GM13976 (cell line): ENCODE data around the gene UNC5C.

ENCODE experiments used
- DNase-seq: peaks from one replicate; pipeline ENCODE4 v3.0.0; 2012; ENCODE audit warnings: low spot score
- in situ Hi-C: fragments of 300-500 bp; cut with MboI; formaldehyde crosslinking; loops from one replicate; pipeline ENCODE4 v1.12.0; 2022; ENCODE audit warnings: low sequenced_read_pairs, mixed read lengths, inconsistent platforms; ENCODE audit not compliant: unreplicated experiment
- TF ChIP-seq, protein P1 (sequence below): IDR thresholded peaks from 2 replicates; pipeline ENCODE4 v1.5.1; 2012; ENCODE audit warnings: borderline replicate concordance, mild to moderate bottlenecking; ENCODE audit not compliant: insufficient read depth; ENCODE audit errors: extremely low read depth, missing control alignments, control extremely low read depth

The UNC5C gene

DNA sequence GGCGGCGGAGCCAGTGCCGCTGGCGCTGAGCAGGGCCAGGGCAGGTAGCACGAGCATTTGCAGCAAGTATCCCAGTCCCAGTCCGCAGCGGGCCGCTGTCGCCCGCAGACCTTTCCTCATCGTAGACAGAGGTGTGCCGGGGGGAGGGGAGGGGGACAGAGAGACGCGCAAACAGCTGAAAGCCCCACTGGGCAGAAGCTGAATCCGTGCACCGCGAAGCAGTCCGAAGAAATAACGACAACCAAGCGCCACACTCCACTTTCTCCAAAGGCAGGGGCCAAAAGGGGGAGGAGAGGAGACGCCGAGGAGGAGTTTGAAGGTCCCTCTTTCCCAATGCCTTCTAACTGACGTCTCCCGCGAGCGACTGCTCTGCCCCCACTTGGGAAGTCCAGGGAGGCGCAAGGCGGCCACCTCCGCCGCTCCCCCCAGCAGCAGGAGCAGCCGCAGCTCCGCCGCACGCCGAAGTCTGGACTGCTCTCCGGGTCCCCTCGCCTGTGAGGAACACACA lies at the start of gene UNC5C:
Gene UNC5C, minus strand, starts transcription at position 236 of the 508 bp plus-strand sequence.
- in situ Hi-C loops = no loop called here
- DNase-seq = peak; percentile 21
- TF ChIP-seq, protein P1, sequence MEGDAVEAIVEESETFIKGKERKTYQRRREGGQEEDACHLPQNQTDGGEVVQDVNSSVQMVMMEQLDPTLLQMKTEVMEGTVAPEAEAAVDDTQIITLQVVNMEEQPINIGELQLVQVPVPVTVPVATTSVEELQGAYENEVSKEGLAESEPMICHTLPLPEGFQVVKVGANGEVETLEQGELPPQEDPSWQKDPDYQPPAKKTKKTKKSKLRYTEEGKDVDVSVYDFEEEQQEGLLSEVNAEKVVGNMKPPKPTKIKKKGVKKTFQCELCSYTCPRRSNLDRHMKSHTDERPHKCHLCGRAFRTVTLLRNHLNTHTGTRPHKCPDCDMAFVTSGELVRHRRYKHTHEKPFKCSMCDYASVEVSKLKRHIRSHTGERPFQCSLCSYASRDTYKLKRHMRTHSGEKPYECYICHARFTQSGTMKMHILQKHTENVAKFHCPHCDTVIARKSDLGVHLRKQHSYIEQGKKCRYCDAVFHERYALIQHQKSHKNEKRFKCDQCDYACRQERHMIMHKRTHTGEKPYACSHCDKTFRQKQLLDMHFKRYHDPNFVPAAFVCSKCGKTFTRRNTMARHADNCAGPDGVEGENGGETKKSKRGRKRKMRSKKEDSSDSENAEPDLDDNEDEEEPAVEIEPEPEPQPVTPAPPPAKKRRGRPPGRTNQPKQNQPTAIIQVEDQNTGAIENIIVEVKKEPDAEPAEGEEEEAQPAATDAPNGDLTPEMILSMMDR = no peak

DNA sequence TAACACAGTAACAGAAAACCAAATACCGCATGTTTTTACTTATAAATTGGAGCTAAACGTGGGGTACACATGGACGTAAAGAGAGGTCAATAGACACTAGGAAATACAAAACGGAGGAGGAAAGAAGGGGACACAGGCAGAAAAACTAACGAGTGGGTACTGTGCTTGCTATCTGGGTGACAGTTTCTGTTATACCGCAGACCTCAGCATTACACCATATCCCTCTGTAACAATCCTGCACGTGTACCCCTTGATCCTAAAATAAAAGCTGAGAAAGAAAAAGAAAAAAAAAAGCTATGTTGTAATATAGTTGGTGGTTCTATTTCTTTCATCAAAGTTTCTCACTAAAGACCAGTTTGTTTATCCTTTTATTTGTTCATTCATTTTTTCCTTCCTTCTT lies 47.9 kb upstream of the UNC5C start:
- TF ChIP-seq, protein P1 = no peak
- in situ Hi-C loops = no loop called here

DNA sequence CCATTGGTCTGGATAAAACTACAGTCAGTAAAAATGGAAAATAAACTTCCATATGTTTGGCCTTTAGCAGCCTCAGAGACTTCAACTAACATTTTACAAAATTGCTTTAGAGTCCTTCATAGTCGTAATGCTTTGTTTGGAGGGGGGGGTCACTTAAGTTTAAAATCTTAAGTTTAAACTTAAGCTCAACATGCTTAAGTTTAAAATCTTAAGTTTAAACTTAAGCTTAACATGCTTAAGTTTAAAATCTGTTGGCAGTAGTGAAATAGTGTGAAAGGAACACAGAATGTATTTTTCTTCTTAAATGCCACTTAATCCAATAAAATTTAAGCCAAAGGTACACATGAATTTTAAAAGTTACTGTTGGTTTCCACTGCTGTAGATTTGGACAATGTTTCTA lies 45.9 kb upstream of the UNC5C start:
- in situ Hi-C loops = no loop called here
- DNase-seq = no peak
- TF ChIP-seq, protein P1 = no peak

More for the DNA sequence above, 47.9 kb upstream of the UNC5C start:
- no peak for DNase-seq

DNA sequence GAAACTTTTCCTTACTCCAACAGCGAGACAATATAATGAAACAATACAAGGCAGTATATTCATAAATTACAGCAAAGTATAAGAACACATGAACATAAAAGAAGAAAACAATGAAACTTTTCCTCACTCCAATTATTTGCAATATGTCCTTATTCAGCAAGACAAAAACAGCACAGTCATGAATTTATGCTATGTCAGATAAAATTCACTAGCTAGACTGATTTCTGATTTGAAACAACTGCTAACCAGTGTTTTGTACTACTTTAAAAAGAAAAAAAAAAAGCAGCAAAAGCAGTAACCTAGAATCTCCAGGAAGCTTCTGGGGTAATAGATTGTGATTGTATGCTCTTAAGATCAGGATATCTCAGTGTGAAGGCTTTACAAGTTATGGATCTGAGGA lies 45.2 kb upstream of the UNC5C start:
- TF ChIP-seq, protein P1 = no peak
- in situ Hi-C loops = no loop called here
- no peak for DNase-seq

DNA sequence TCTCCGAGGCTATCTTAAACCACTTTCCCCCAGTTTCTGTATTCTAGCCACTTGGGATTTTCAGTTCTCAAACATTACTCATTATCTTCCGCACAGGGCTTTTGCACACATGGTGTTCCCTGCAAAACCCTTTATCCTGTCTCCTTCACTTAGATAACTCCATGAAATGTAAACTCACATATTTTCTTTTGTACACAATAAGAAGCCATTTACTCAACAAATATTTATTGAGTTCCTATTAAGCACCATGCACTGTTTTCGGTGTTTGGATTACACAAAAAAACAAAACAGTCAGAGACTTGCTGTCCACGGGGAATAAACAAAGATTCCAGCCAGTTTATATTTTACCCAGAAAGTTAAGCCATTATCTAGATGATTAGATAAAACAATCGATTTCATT lies 42.5 kb upstream of the UNC5C start:
- in situ Hi-C loops = no loop called here
- no peak for DNase-seq
- TF ChIP-seq, protein P1 = no peak

DNA sequence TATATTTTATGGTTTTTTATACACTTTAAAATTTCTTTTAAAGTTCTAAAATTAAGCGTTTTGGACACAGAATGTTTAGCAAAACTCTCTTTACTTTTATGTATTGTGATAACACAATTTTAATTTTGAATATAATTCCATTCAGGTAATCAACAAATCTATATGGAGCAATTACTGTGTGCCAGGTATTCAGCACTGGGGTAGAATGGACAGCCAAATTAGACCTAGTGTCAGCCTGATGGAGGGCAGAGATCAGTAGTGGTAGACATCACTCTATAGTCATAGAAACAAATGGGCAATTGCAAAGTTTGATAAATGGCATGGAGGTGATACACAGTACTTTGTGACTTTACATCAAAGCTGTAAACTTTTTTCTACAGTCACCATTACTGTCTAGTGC lies 41.8 kb upstream of the UNC5C start:
- in situ Hi-C loops = no loop called here
- no peak for DNase-seq
- TF ChIP-seq, protein P1 = no peak
